Ammon's horn (tissue), 1 donor: ENCODE data around the gene TSPAN1.
"Not testable (repeated sequence)": the region's sequence is repeated elsewhere in the genome, so short reads cannot be mapped to it uniquely, and the experiment has no call there.

ENCODE experiments used
- DNase-seq: peaks from one replicate; pipeline ENCODE4 v3.0.0-alpha.2; 2016; ENCODE audit warnings: low spot score

TSPAN1 gene

DNA sequence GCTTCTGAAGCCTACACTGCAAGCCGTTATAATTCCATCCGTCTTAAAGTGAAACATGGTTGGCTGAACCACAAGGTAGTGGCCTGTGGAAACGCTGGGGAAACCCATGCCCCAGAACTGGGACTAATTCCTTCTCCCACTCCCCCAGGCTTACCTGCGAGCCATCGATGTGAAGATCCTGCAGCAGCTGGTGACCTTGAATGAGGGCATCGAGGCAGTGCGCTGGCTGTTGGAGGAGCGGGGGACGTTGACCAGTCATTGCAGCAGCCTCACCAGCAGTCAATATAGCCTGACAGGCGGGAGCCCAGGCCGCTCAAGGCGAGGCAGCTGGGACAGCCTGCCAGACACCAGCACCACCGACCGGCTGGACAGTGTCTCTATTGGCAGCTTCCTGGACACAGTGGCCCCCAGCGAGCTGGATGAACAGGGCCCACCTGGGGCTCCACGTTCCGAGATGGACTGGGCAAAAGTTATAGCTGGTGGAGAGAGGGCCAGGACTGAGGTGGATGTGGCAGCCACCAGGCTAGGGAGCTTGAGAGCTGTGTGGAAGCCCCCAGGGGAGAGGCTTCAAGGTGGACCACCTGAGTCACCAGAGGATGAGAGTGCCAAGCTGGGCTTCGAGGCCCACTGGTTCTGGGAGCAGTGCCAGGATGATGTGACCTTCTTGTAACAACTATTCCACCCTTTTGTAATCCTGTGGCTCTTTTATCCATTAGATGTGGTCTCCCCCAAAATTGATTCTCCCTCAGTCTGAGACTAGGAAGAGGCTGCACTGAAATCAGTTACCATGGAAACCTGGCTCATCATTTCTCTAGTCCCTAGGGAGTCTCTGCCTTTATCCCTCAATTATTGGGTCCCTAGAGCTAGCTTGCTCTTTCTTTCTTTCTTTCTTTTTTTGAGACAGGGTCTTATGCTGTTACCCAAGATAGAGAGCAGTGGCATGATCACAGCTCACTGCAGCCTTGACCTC is 44.9 kb downstream of the TSPAN1 start:
- peak; percentile 38 for DNase-seq

DNA sequence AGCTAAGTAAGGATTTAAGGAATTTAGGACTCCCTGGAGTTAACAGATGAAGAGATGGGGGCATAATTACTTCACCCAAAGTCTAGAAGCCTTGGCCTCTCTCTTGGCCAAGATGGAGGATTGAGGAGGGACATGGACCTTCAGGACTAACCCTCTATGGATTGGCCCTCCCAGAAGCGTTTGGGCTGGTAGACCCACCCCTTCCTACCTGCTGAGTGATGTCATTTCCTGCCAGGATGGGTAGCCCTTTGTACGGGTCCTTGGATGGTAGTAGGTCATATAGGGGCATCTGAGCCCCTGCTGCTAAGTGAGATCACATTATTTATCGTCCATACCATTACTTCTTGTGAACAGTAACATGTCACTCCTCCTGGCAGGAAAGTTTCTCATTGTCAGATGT is 45.9 kb downstream of the TSPAN1 start:
- no peak for DNase-seq

DNA sequence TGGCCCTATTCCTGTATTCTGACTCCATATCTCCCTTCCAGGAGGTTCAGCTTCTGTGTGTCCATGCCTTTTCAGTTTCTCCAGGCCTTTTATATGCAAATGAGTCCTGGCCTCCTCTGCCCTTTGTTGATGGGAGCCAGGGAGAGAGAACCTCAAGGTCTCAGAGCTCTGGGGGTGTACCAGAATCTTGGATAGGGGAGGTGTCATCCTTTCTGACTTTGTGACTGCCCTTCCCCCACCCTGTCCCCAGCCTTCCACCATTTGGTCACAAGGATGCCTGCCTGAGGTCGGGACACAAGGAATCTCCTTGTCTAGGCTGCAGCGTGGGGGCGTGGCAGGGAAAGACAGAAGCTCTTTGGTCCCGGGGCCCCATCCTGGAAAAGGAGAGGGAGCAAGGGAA is 46.9 kb downstream of the TSPAN1 start:
- DNase-seq: peak; percentile 93

DNA sequence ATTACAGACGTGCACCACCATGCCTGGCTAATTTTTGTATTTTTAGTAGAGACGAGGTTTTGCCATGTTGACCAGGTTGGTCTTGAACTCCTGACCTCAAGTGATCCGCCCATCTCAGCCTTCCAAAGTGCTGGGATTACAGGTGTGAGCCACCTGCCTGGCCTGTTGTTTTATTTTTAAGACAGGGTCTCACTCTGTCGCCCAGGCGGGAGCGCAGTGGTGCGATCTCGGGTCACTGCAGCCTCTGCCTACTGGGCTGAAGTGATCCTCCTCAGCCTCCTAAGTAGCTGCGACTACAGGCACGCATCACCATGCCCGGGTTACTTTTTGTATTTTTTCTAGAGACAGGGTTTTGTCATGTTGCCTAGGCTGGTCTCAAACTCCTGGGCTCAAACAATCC is 48.2 kb downstream of the TSPAN1 start:
- DNase-seq: not testable (repeated sequence)

DNA sequence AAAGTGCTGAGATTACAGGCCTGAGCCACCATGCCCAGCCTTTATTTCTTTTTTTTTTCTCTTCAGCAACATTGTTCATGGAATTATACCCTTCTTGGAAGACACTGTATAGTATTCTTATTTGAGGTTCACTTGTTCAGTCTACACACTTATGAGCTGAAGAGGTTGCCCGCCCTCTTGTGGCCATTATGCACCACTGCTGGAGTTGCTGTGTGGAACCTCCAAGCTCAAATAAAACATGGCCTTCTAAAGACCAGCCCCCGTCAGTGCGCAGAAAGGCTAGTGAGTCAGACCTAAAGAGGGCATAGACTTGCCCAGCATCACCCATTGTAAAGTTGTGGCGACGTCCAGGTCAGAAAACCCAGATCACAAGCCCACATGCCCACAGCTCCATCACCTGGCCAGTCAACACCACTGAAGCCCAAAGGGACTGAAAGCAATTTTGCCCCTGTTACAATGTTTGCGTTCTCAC is 48.6 kb downstream of the TSPAN1 start:
- DNase-seq: peak; percentile 96

DNA sequence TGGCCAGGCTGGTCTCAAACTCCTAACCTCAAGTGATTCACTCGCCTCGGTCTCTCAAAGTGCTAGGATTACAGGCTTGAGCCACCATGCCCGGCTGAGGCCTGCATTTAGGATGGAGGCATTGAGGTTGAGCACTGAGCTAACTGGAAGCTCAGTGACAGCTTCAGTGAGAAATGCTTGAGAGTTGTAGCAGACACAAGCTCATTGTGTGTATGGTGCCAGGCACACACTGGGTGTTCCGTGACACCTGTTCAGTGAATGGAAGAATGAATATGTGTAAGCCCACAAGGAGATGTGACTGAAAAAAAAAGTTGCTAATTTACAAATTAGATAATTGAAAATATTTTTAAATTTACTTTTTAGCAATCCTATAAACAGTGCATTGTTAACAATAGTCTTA is 50.1 kb downstream of the TSPAN1 start:
- DNase-seq: peak; percentile 58

DNA sequence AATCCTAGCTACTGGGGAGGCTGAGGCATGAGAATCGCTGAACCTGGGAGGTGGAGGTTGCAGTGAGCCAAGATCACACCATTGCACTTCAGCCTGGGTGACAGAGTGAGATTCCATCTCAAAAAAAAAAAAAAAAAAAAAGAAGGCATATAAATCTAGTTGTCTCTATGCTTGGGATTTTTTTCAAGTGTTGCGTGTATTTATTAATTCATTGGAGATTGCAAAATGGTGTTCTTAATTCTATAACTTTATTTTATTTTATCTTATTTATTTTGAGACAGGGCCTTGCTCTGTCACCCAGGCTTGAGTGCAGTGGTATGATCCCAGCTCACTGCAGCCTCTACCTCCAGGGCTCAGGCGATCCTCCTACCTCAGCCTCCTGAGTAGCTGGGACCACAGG is 56.3 kb downstream of the TSPAN1 start:
- DNase-seq: not testable (repeated sequence)
